ENCODE results near the gene SHISA9. TPM values are rescaled to one million over a fixed set of nuclear protein-coding genes. Genes with fewer than 3 reads are reported as not detected.

SHISA9 gene
- total and polyA plus RNA-seq, 8 donors: 0.03 to 0.21 (median 0.10) TPM; not detected in 2

DNA sequence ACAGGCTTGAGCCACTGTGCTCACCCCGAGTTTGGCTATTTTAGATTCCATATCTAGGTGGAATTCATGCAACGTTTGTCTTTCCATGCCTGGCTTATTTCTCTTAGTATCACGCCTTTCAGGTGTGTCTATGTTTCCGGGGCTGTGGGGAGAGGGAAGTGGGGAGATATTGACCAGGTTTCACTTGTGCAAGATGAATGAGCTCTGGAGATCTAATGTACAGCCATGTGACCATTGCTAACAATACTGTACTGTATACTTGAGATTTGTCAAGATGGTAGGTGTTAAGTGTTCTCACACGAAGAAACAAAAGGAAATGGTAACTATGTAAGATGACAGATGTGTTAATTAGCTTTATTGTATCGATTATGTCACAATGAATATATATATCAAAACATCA is 199.6 kb downstream of the SHISA9 start:
- no peak overlapping the region for H3K27ac ChIP-seq
- TF ChIP-seq, protein P1, sequence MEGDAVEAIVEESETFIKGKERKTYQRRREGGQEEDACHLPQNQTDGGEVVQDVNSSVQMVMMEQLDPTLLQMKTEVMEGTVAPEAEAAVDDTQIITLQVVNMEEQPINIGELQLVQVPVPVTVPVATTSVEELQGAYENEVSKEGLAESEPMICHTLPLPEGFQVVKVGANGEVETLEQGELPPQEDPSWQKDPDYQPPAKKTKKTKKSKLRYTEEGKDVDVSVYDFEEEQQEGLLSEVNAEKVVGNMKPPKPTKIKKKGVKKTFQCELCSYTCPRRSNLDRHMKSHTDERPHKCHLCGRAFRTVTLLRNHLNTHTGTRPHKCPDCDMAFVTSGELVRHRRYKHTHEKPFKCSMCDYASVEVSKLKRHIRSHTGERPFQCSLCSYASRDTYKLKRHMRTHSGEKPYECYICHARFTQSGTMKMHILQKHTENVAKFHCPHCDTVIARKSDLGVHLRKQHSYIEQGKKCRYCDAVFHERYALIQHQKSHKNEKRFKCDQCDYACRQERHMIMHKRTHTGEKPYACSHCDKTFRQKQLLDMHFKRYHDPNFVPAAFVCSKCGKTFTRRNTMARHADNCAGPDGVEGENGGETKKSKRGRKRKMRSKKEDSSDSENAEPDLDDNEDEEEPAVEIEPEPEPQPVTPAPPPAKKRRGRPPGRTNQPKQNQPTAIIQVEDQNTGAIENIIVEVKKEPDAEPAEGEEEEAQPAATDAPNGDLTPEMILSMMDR (IDR thresholded peaks at IDR 0.05): no peak
- H3K36me3 ChIP-seq: no peaks in the 10 kb centered on the region
- ATAC-seq (no peak), DNase-seq (no peak)
- H3K4me1 ChIP-seq: no peaks in the 10 kb centered on the region
- no peak overlapping the region for H3K4me3 ChIP-seq
- H3K27me3 ChIP-seq: peaks cover 0 to 6% of the 10 kb centered on the region in 2 donors
- intact Hi-C loops (cut with DNase I): no loop called here
- peaks cover 0 to 5% of the 10 kb centered on the region in 2 donors for H3K9me3 ChIP-seq

- H3K4me3 ChIP-seq: no peak overlapping the region
- H3K36me3 ChIP-seq: no peaks in the 10 kb centered on the region
- intact Hi-C loops (cut with DNase I): no loop called here
- H3K9me3 ChIP-seq: peaks cover 0 to 9% of the 10 kb centered on the region in 2 donors
- peaks cover 0 to 6% of the 10 kb centered on the region in 2 donors for H3K27me3 ChIP-seq
- no peaks in the 10 kb centered on the region for H3K4me1 ChIP-seq
- ATAC-seq: no peak
- H3K27ac ChIP-seq: no peak overlapping the region
- DNase-seq: no peak
- TF ChIP-seq, protein P1 (IDR thresholded peaks at IDR 0.05): no peak
Observed at GRCh38 chr16:13101828-13102227, 200.4 kb downstream of the SHISA9 start.

DNA sequence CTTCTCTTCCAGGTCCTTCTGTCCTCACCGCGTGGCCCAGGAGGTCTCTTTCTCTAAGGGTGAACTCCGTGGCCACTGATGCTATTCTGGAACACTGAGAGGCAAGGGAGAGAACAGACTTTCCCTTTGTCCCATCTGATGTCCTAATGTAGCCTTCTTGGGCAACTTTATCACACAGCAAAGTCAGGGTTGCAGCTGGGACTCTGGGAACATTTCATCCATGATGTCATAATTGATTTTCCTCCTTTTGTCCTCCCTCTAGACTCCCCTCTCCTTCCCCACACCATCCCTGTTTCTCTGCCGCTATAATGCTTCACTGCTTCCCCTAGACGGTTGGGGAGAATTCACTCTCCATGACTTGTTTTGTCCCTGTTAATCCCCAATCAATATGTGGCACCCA is 201.0 kb downstream of the SHISA9 start:
- no peaks in the 10 kb centered on the region for H3K36me3 ChIP-seq
- H3K4me3 ChIP-seq: no peak overlapping the region
- H3K4me1 ChIP-seq: no peaks in the 10 kb centered on the region
- TF ChIP-seq, protein P1 (IDR thresholded peaks at IDR 0.05): no peak
- peaks cover 0 to 9% of the 10 kb centered on the region in 2 donors for H3K9me3 ChIP-seq
- ATAC-seq (no peak), DNase-seq (no peak)
- intact Hi-C loops (cut with DNase I): no loop called here
- peaks cover 0 to 6% of the 10 kb centered on the region in 2 donors for H3K27me3 ChIP-seq
- H3K27ac ChIP-seq: no peak overlapping the region

DNA sequence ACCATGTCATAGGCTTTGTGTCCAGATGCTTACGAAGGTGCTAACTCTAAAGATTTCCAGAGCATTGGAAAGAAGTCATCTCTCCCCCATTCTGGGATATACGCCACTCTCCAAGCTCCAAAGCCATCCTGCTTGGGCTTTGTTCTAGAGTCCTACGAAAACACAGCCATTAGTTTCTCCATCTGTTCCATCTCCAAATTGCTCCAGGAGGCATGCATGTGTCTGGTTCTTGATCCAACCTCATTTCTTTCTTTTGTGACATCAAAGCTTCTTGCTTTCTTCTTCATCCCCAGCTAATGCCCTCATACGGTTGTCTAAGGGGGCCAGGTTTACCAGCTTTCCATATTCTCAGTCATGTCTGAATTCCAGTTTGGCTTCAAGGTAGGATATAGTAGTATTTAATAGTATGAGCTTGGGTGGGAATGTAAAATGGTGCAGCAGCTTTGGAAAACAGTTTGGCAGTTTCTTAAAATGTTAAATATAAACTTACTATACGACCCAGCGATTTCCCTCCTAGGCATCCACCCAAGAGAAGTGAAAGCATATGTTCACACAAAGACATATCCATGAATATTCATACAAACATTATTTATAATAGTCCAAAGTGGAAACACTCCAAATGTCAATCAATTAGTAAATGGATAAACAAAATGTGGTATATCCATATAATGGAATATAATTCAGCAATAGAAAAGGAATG is 202.6 kb downstream of the SHISA9 start:
- intact Hi-C loops (cut with DNase I): no loop called here

DNA sequence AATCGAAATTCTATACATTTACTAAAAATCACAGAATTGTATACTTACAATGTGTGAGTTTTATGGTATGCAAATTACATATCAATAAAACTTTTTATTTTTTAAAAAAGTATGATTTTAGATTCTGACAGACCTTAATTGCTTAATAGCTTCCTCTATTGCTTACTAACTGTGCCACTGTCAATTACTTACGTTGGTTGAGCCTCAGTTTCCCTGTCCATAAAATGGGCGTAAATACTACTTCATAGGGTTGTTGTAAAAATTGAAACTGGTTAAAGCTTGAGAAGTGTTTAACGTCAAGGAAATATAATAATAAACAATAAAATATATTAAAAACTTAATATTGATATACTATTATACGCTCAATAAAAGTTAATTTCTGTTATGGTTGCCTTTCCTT is 203.4 kb downstream of the SHISA9 start:
- H3K9me3 ChIP-seq: peaks cover 0 to 9% of the 10 kb centered on the region in 2 donors
- ATAC-seq (no peak), DNase-seq (no peak)
- no peaks in the 10 kb centered on the region for H3K36me3 ChIP-seq
- intact Hi-C loops (cut with DNase I): no loop called here
- no peak overlapping the region for H3K27ac ChIP-seq
- TF ChIP-seq, protein P1 (IDR thresholded peaks at IDR 0.05): no peak
- no peak overlapping the region for H3K4me3 ChIP-seq
- H3K4me1 ChIP-seq: no peaks in the 10 kb centered on the region
- peaks cover 0 to 2% of the 10 kb centered on the region in 2 donors for H3K27me3 ChIP-seq

More for the DNA sequence above, 202.6 kb downstream of the SHISA9 start:
- TF ChIP-seq, protein P1 (IDR thresholded peaks at IDR 0.05): no peak
- peaks cover 0 to 6% of the 10 kb centered on the region in 2 donors for H3K27me3 ChIP-seq
- no peaks in the 10 kb centered on the region for H3K36me3 ChIP-seq
- H3K27ac ChIP-seq: no peak overlapping the region
- H3K4me1 ChIP-seq: no peaks in the 10 kb centered on the region
- no peak overlapping the region for H3K4me3 ChIP-seq
- ATAC-seq (no peak), DNase-seq (no peak)
- peaks cover 0 to 9% of the 10 kb centered on the region in 2 donors for H3K9me3 ChIP-seq

Data from left lung (tissue), 10 donors.